ENCODE results near the gene CDC42.

GRCh38 chr1:22128392-22128791 lies 75.9 kb downstream of the CDC42 start:
- no peak for TF ChIP-seq REST (IDR thresholded peaks at IDR 0.05; ENCODE audit: low read depth)
- no peak for TF ChIP-seq TAF1 (IDR thresholded peaks at IDR 0.05; ENCODE audit: low read depth)
- no peak for TF ChIP-seq MAX (IDR thresholded peaks at IDR 0.05)
- TF ChIP-seq RAD21 (IDR thresholded peaks at IDR 0.05; ENCODE audit: low read depth) = no peak
- no peak for TF ChIP-seq NFIC (IDR thresholded peaks at IDR 0.05)
- no peak for TF ChIP-seq CEBPB (IDR thresholded peaks at IDR 0.05)

Measured in Ishikawa (cell line).